Measurements from ENCODE around the gene SLN. TPM values are rescaled to one million over a fixed set of nuclear protein-coding genes. Genes with fewer than 3 reads are reported as not detected.

Gene SLN
- total and polyA plus RNA-seq, 9 donors: 0.60 to 5.1 TPM; not detected in 7

DNA sequence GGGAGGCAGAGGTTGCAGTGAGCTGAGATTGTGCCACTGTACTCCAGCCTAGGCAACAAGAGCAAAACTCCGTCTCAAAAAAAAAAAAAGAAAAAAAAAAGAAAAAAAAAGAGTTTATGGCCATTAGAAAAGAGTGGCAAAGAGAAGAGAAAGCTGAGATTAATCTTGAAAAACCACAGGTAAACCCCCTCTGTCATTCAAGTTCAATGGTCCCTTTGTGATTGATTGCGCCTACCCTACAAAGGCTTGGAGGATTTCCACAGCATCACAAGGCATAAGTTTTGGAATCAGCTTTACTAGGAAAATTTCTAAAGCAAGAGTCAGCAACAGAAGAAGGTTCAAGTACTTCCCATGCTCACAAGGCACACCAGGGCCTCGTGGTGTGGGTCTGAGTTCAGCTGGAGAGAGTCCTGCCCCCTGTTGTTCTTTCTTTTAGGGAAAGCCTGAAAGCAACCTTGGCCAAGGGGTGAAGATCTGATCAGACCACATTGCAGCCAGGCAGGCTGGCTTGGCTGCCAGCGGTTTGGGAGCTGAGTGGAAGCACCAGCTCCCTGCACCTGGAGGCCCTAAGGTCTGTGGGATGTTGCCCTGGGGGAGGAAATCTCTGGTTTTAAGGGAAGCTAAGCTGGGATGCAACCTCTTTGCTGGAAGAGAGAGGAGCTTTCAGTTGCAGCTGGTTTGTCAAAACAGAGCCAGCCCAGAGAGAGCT, 41.8 kb downstream of the SLN start:
- no peak for DNase-seq
- intact Hi-C loops (cut with DNase I): no loop called here
- Histone ChIP-seq H3K36me3 (no peaks in the 10 kb centered on the region), H3K27me3 (no peaks in the 10 kb centered on the region), H3K9me3 (no peaks in the 10 kb centered on the region), H3K27ac (no peak overlapping the region), H3K4me3 (no peak overlapping the region), H3K4me1 (ENCODE audit: insufficient read depth) (no peaks in the 10 kb centered on the region)
- 53 to 57% (median 53%) methylated on average over 4 of the region's 4 CpGs for WGBS, 3 donors
- TF ChIP-seq, protein P1, sequence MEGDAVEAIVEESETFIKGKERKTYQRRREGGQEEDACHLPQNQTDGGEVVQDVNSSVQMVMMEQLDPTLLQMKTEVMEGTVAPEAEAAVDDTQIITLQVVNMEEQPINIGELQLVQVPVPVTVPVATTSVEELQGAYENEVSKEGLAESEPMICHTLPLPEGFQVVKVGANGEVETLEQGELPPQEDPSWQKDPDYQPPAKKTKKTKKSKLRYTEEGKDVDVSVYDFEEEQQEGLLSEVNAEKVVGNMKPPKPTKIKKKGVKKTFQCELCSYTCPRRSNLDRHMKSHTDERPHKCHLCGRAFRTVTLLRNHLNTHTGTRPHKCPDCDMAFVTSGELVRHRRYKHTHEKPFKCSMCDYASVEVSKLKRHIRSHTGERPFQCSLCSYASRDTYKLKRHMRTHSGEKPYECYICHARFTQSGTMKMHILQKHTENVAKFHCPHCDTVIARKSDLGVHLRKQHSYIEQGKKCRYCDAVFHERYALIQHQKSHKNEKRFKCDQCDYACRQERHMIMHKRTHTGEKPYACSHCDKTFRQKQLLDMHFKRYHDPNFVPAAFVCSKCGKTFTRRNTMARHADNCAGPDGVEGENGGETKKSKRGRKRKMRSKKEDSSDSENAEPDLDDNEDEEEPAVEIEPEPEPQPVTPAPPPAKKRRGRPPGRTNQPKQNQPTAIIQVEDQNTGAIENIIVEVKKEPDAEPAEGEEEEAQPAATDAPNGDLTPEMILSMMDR (IDR thresholded peaks at IDR 0.05): no peak
- TF ChIP-seq POLR2A (IDR thresholded peaks at IDR 0.05) (no peak), EP300 (IDR thresholded peaks at IDR 0.05) (no peak)

DNA sequence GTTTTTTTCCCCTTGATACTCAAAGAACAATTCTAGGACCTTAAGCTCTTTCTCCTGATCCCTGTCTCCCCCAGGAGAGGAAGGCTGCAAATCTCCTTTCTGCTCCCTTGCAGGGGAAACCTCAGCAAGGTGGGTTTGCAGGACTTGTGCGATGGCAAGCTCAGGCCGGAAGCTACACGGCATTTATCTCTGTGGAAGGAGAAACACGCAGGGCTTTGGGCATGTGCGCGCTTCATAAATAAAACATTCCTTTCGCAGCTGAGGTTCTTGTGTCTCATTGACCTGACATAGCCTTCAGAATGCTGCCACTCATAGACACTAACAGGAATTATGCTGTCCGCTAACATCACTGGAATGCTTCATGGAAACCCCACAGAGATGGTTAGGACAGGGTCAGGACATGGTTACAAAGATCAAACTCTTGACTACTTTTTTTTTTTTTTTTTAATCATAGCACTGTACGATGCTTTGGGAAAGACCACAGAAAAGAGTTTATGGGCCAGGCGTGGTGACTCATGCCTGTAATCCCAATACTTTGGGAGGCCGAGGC, 42.6 kb downstream of the SLN start:
- TF ChIP-seq EP300 (IDR thresholded peaks at IDR 0.05) (no peak), POLR2A (IDR thresholded peaks at IDR 0.05) (no peak)
- TF ChIP-seq, protein P1 (IDR thresholded peaks at IDR 0.05): no peak
- no peak overlapping the region for H3K4me3 ChIP-seq
- H3K4me1 ChIP-seq (ENCODE audit: insufficient read depth): no peaks in the 10 kb centered on the region
- no peaks in the 10 kb centered on the region for H3K9me3 ChIP-seq
- 75 to 82% (median 75%) methylated on average over 11 of the region's 11 CpGs for WGBS, 3 donors
- no peaks in the 10 kb centered on the region for H3K36me3 ChIP-seq
- no peak for DNase-seq
- intact Hi-C loops (cut with DNase I): no loop called here
- H3K27ac ChIP-seq: no peak overlapping the region
- H3K27me3 ChIP-seq: no peaks in the 10 kb centered on the region

DNA sequence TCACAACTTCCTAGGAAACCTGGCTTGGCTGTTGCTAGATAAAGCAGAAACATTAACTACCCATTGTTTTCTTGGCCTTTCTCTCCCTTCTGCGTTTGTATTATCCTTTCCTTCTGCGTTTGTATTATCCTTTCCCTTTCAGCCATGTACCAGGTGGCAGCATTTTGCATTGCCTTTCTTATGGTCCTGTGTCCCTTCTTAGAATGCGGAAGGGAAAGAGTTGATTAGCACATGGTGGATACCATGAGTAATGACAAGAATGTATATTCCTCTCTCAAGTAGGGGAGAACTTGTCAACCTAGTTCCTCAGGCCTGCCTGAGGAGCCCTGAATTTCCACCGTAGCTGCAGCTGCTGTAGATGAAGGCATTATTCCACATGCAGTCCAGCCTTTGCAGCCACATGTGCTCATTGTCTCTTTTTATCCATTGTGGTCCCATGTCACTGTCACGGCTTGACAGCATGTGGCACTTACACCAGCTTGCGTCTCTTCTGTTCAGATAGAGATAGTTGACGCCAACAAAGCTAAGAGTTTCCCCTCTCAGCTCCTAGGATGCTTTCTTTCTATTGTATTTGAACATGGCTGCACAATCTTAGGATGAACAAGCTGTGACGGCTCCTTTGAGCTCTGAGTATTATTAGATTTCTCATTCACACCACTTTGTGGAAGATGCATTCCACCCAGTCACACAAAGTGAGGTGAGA, 44.8 kb downstream of the SLN start:
- H3K27me3 ChIP-seq: no peaks in the 10 kb centered on the region
- 74 to 81% (median 76%) methylated on average over 8 of the region's 8 CpGs for WGBS, 3 donors
- no peak overlapping the region for H3K4me3 ChIP-seq
- DNase-seq: no peak
- H3K4me1 ChIP-seq (ENCODE audit: insufficient read depth): no peaks in the 10 kb centered on the region
- no peaks in the 10 kb centered on the region for H3K36me3 ChIP-seq
- intact Hi-C loops (cut with DNase I): no loop called here
- no peak overlapping the region for H3K27ac ChIP-seq
- no peaks in the 10 kb centered on the region for H3K9me3 ChIP-seq
- TF ChIP-seq EP300 (IDR thresholded peaks at IDR 0.05): no peak
- TF ChIP-seq, protein P1 (IDR thresholded peaks at IDR 0.05): no peak
- no peak for TF ChIP-seq POLR2A (IDR thresholded peaks at IDR 0.05)

DNA sequence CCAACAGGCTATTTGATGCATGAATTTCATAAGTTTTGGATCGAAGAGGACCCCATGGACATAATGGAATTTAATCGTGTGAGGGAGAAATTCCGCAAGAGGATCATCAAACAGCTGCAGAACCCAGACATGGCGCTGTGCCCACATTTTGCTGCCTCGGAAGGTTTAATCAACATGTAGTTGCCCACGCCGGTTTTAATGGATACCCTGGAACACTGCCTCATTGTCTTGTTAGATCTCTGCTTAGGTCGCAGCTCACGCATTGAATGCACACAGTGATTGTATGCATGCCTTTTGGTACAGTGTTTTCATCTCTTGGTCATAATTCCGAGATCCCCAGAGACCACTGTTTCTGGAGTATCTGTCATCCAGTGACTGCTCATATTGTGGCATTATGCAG, 46.8 kb downstream of the SLN start:
- no peaks in the 10 kb centered on the region for H3K9me3 ChIP-seq
- no peak overlapping the region for H3K27ac ChIP-seq
- H3K4me3 ChIP-seq: no peak overlapping the region
- intact Hi-C loops (cut with DNase I): no loop called here
- no peak for DNase-seq
- H3K27me3 ChIP-seq: no peaks in the 10 kb centered on the region
- no peaks in the 10 kb centered on the region for H3K4me1 ChIP-seq (ENCODE audit: insufficient read depth)
- 64 to 77% (median 65%) methylated on average over 10 of the region's 10 CpGs for WGBS, 3 donors
- no peaks in the 10 kb centered on the region for H3K36me3 ChIP-seq
- TF ChIP-seq, protein P1 (IDR thresholded peaks at IDR 0.05): no peak
- TF ChIP-seq EP300 (IDR thresholded peaks at IDR 0.05): no peak
- no peak for TF ChIP-seq POLR2A (IDR thresholded peaks at IDR 0.05)

All from ovary (tissue), 9 donors.